H4 (cell line): ENCODE results near the gene MYO1D. TPM values are rescaled to one million over a fixed set of nuclear protein-coding genes. Genes with fewer than 3 reads are reported as not detected.
"Not testable (repeated sequence)": the region's sequence is repeated elsewhere in the genome, so short reads cannot be mapped to it uniquely, and the experiment has no call there.

Experiments used
- DNase-seq: peaks from one replicate; pipeline ENCODE4 v3.0.0-alpha.2; 2015; ENCODE audit warnings: low spot score
- total RNA-seq: library from RNA; depleted of rRNA; stranded (reverse); fragments of >200 nt; shearing (Covaris generic); gene quantifications from 2 replicates; pipeline ENCODE4 v1.2.3, GENCODE V29; 2014

The MYO1D gene
- total RNA-seq, 1 experiment from 2014 or later, result 12.6 TPM

DNA sequence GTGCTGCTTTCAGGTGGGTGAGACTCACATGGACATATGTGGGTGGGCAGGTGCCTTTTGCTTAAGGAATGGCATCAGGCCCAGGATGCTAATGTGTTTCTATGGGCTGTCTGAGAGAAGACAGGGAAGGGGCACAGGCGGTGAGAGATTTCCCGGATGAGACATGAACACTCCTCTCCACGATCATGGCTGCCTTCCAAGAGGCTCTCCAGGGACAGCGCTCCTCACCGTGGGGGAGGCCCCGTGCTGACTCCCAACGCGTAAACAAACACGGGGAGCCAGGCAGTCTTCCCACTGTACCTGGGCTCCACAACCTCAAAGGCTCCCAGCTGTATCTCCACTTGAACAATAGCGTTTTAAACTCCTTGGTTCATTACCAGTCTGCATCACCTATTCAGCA, 347.3 kb downstream of the MYO1D start:
- no peak for DNase-seq

- no peak for DNase-seq
Observed at GRCh38 chr17:32528825-32529224, 348.1 kb downstream of the MYO1D start.

DNA sequence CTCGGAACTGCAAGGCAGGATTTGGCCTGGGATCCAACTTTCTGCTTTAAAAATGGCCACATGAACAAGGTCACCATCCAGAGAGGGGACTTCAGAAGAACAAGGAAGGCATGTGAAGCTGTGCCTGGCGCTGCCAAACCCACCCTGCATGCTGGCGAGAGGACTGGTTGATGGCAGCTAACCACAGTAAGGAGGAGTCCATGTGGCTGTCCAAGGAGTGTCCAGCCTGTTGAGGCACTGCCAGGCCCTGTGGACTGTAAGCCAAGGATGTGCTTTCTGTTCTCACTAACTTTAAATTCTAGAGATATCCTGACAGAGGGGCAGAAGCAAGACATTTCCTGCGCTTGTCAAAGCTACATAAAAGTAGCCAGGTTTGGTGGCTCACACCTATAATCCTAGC, 349.8 kb downstream of the MYO1D start:
- no peak for DNase-seq

- DNase-seq, result peak; percentile 27
Observed at GRCh38 chr17:32525122-32525521, 351.8 kb downstream of the MYO1D start.

- DNase-seq, result not testable (repeated sequence)
Observed at GRCh38 chr17:32524553-32524880, 352.4 kb downstream of the MYO1D start.

DNA sequence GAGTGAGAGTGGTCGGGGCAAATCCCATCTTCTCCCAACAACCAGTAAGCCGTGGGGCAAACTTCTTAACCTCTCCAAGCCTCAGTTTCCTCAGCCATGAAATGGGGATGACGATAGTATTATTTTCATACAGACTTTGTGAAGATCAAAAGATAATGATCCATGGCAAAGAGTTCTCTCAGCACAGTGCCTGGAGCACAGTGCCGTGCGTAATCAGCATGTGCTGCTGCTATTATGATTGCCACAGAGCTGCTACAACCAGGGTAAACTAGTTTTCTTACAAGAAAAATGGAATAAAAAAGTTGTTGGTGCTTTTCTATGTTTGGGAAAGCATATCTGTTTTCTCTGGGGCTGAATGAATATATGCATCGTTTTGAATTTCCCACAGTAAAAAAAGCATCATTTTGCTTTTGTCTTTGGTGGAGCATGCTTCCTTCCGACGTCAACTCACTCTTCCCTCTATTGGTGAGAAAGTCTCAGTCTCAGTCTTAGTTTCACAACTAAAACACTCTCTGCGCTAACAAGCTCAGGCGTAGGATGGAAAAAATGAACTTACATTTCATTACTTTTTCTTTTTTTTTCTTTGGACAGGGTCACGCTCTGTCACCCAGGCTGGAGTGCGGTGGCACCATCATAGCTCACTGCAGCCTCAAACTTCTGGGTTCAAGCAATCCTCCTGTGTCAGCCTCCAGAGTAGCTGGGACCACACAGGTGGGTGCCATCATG, 352.9 kb downstream of the MYO1D start:
- DNase-seq, result no peak

- DNase-seq, result no peak
Observed at GRCh38 chr17:32523017-32523680, 353.8 kb downstream of the MYO1D start.

DNA sequence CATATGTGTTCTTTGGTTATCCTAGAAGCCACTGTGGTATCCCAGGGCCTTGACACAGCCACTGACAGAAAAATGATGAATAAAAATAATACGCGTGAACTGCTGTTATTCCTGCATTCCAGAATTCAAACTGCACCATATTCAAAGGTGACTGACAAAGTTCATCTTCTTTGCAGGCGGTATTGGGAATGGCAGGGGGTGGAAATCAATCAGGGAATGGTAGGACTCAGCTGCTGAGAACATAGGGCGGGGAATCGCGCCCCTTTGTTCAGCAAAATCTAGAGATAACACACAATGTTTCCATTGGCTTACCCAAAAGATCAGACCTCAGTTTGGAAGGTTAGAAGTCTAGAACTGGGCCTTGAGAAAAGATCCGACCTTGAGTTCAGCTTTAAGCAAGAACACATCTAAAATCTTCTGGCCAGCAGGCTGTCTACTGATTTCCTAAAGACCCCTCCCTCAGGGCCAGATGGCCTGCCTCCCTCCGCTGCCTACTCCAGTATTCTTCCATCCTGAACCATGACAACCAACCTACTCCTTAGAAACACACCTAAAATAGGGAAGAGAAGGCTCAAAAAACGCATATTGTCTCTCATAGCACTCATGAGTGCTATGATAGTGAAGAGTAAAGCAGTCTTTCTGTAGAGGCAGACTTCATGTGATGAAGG, 356.1 kb downstream of the MYO1D start:
- no peak for DNase-seq

- no peak for DNase-seq
Observed at GRCh38 chr17:32520104-32520701, 356.7 kb downstream of the MYO1D start.

- no peak for DNase-seq
Observed at GRCh38 chr17:32519228-32520103, 357.5 kb downstream of the MYO1D start.

GRCh38 chr17:32518646-32519227, 358.2 kb downstream of the MYO1D start:
- DNase-seq, result no peak

GRCh38 chr17:32517982-32518381, 358.9 kb downstream of the MYO1D start:
- no peak for DNase-seq

DNA sequence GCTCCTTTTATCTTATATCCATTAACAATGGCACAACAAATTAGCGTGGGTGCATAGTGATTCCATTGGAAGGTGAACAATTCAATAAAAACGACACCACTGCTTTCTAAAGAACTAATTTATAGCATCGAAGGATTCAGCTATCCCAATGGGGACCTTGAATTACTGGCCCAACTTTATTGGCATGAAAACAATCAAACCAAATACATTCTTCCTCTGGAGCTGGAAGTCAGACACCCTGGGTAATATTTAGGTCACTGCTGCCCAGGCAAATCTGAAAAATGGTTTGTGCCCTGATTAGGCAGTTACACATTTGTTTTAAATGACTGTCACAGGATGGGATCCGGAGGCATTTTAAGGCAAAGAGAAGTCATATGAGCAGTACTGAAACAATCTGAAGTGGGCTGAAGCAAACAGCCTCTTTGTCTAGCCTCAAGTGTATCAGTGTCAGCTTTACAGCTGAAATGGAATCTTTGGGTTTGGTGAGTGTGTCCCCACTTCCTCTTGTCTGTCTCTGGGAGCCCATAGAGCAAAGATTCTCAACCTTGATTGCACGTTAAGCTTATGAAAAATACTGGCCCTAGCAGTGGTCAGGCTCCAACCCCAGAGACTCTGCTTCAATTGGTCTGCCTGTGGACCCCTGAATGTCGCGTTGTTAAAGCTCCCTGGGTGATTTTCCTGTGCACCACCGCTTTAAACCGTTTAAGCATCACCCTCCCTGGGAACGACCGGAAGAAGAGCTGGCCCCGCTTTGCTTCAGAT, 359.8 kb downstream of the MYO1D start:
- DNase-seq, result no peak

DNA sequence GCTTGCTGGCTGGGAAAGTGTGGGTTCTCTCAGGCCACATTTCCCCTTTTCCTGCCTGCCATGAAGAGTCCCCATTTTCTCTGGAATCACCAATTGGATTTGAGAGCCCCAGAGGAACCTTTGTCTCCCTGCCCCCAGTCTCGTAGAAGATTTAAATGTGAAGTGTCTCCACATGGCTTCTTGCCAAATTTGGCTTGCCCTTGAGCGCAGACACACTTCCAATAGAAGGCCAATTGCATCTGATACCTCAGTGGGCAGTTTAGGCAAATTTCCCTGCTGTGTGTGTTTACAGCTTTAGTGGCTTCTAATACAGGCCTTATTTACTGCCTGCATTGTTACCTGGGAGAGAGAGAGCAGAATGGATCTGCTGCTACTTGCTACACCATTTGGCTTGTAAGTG, 360.5 kb downstream of the MYO1D start:
- DNase-seq, result no peak

- no peak for DNase-seq
Observed at GRCh38 chr17:32515677-32516383, 361.1 kb downstream of the MYO1D start.

DNA sequence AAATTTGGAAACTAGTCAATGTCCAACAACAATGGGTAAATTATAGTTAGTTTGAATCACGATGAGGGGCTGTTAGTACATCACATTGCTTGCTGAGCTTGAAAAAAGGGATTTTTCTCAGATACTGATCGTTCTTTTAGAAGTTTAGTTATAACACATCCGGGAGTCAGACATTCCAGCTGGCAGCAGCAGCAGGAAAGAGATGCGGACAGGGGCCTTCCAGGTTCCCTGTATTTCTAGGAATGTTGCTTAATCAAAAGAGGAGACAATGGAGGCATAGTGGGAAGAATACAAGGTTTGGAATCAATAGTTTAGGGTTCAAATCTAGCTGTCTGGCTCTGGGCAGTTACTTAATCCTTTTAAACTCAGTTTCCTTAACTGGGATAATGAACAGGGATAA, 362.3 kb downstream of the MYO1D start:
- DNase-seq, result no peak

DNA sequence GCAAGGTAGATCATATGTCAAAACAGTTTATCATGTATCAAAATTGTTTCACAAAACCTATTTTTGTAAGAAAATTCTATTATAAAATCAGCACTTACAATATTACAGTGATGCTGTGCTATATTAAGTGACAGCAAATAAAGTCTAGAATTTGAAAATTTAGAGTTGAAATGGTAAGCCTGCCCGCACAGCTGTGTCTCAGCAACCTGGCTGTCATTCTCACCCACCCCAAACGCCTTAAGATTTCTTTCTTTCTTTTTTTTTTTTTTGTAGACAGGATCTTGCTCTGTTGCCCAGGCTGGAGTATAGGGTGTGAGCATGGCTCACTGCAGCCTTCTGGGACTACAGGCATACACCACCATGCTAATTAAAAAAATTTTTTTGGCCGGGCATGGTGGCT, 363.3 kb downstream of the MYO1D start:
- DNase-seq, result no peak

DNA sequence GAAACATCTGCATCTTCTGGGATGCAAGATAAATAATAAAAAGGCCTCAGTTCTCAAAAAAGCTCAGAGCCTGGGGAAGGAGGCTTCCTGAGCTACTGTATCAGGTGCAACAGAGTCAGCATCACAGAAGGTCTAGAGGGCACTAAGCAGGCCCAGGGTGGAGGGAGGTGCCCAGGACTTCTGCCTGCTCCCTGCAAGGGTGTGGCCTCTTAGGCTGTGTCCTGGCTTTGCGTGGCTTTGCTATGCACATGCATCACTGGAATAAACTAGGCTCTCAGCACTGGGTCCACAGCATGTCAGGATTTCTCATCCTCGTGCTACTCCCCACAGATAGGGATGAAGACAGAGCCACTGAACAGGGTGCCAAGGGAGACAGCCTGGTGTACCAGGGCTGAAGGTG, 364.6 kb downstream of the MYO1D start:
- DNase-seq, result no peak

DNA sequence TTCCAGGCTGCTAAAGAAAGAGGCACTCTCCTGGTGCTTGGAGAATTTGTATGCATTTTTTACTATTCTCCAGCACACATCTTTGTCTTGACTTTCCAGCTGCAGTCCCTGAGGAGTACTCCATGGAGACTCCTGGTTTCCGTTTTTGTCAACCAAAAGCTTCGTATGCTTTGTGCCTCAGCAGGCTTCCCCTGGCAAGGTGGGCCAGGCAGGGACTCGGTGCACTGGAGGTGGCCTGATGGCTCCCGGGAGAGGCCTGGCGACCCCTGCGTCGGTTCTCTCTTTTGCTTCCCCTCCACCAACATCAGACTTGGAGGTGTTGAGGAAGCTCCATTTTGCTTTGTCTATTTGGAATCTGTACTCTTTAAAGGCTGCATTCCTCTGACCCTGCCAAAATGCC, 366.5 kb downstream of the MYO1D start:
- no peak for DNase-seq

GRCh38 chr17:32508926-32509325, 368.0 kb downstream of the MYO1D start:
- DNase-seq, result no peak
